Measurements from ENCODE around the gene MARCHF5. TPM values are rescaled to one million over a fixed set of nuclear protein-coding genes. Genes with fewer than 3 reads are reported as not detected.
A peak's percentile ranks its signal among the peaks of the same experiment; 100 is the strongest.

Gene MARCHF5
- total and polyA plus RNA-seq, 2 donors from 2014 or later: 24.2 to 36.1 TPM

GRCh38 chr10:92291921-92292845 is 1.2 kb downstream of the MARCHF5 start:
- intact Hi-C loops (cut with DNase I): loop anchor here (10.0 kb wide), 1 partner anchor 207 kb away; no protein-coding TSS in a partner anchor
- Histone ChIP-seq H3K9me3 (ENCODE audit: control insufficient read depth in 2 of 3, insufficient read depth in 1 of 3, low read length in 3 of 3) (no peaks in the 10 kb centered on the region), H3K36me3 (ENCODE audit: control insufficient read depth in 2 of 3, insufficient read depth in 3 of 3, low read length in 3 of 3) (no peaks in the 10 kb centered on the region), H3K4me3 (ENCODE audit: low read length in 3 of 3) (peak overlapping the region; percentile 82 to 84 (median 82)), H3K4me1 (ENCODE audit: control insufficient read depth in 2 of 3, insufficient read depth in 2 of 3, low read depth in 1 of 3, low read length in 3 of 3) (peaks cover 0 to 3% (median 0%) of the 10 kb centered on the region in 3 donors), H3K27ac (ENCODE audit: low read depth in 2 of 2, low read length in 2 of 2) (peak overlapping the region; percentile 89 to 96), H3K9ac (ENCODE audit: low read length in 3 of 3) (peak overlapping the region; percentile 68 to 96 (median 84)), H3K27me3 (ENCODE audit: control insufficient read depth, insufficient read depth, low read length) (no peaks in the 10 kb centered on the region)
- peak in 4 of 5 donors; percentile 53 to 77 (median 66) for DNase-seq
- no peak for FAIRE-seq
- TF ChIP-seq CTCF (IDR thresholded peaks at IDR 0.05; ENCODE audit: borderline replicate concordance, extremely low read depth, insufficient read depth): peak; percentile 31

GRCh38 chr10:92298487-92298886 is 7.5 kb downstream of the MARCHF5 start:
- H3K27ac ChIP-seq (ENCODE audit: low read depth in 2 of 2, low read length in 2 of 2): no peak overlapping the region
- intact Hi-C loops (cut with DNase I): loop anchor here (10.0 kb wide), 1 partner anchor 214 kb away; no protein-coding TSS in a partner anchor
- no peak for TF ChIP-seq CTCF (IDR thresholded peaks at IDR 0.05; ENCODE audit: borderline replicate concordance, extremely low read depth, insufficient read depth)
- no peak for FAIRE-seq
- no peaks in the 10 kb centered on the region for H3K27me3 ChIP-seq (ENCODE audit: control insufficient read depth, insufficient read depth, low read length)
- H3K4me3 ChIP-seq (ENCODE audit: low read length in 3 of 3): no peak overlapping the region
- peak in 3 of 5 donors; percentile 14 to 15 (median 14) for DNase-seq
- H3K36me3 ChIP-seq (ENCODE audit: control insufficient read depth in 2 of 3, insufficient read depth in 3 of 3, low read length in 3 of 3): no peaks in the 10 kb centered on the region
- H3K9ac ChIP-seq (ENCODE audit: low read length in 3 of 3): no peak overlapping the region
- peaks cover 0 to 6% (median 0%) of the 10 kb centered on the region in 3 donors for H3K4me1 ChIP-seq (ENCODE audit: control insufficient read depth in 2 of 3, insufficient read depth in 2 of 3, low read depth in 1 of 3, low read length in 3 of 3)
- H3K9me3 ChIP-seq (ENCODE audit: control insufficient read depth in 2 of 3, insufficient read depth in 1 of 3, low read length in 3 of 3): no peaks in the 10 kb centered on the region

GRCh38 chr10:92303096-92303495 is 12.1 kb downstream of the MARCHF5 start:
- DNase-seq (no peak), FAIRE-seq (no peak)
- Histone ChIP-seq H3K9ac (ENCODE audit: low read length in 3 of 3) (no peak overlapping the region), H3K4me3 (ENCODE audit: low read length in 3 of 3) (no peak overlapping the region), H3K27ac (ENCODE audit: low read depth in 2 of 2, low read length in 2 of 2) (no peak overlapping the region), H3K9me3 (ENCODE audit: control insufficient read depth in 2 of 3, insufficient read depth in 1 of 3, low read length in 3 of 3) (no peaks in the 10 kb centered on the region), H3K27me3 (ENCODE audit: control insufficient read depth, insufficient read depth, low read length) (no peaks in the 10 kb centered on the region), H3K4me1 (ENCODE audit: control insufficient read depth in 2 of 3, insufficient read depth in 2 of 3, low read depth in 1 of 3, low read length in 3 of 3) (peaks cover 0 to 12% (median 7%) of the 10 kb centered on the region in 3 donors), H3K36me3 (ENCODE audit: control insufficient read depth in 2 of 3, insufficient read depth in 3 of 3, low read length in 3 of 3) (no peaks in the 10 kb centered on the region)
- TF ChIP-seq CTCF (IDR thresholded peaks at IDR 0.05; ENCODE audit: borderline replicate concordance, extremely low read depth, insufficient read depth): no peak
- intact Hi-C loops (cut with DNase I): no loop called here

Measured in kidney (tissue), 14 donors.